GM19438 (cell line): ENCODE data around the gene LUC7L.
"Not testable (repeated sequence)": the region's sequence is repeated elsewhere in the genome, so short reads cannot be mapped to it uniquely, and the experiment has no call there.

Source experiments
- ATAC-seq: cut with Tn5 transposase; IDR thresholded peaks from one replicate; pipeline ENCODE4 v1.9.1; 2021; ENCODE audit warnings: low read depth; ENCODE audit not compliant: unreplicated experiment

LUC7L gene

DNA sequence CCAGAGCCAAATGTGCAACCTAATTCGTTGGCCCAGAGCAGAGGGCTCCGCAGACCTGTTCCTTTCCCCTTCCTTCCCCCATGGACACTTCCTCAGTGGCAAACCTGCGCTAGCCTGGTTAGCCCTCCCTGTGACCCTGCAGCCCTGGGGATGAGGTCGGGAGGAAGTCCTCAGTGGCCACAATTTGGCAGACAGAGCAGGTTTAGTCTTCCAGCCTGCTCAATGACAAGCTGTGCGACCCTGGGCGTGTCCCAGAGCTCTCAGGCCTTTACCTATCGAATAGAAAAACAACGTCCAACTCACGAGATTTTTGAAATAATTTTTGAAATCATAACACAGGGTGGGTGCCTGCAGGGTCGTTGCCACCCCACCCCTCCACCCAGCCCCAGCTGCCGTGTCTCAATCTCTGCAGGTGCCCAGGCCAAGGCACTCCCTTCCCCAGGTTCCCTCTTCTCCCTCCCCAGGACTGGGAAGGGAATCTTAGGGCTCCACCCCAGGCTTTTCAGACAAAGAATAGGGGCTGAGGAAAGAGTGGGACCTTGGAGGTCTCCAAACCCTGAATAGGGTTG, 62.0 kb downstream of the LUC7L start:
- no peak for ATAC-seq

DNA sequence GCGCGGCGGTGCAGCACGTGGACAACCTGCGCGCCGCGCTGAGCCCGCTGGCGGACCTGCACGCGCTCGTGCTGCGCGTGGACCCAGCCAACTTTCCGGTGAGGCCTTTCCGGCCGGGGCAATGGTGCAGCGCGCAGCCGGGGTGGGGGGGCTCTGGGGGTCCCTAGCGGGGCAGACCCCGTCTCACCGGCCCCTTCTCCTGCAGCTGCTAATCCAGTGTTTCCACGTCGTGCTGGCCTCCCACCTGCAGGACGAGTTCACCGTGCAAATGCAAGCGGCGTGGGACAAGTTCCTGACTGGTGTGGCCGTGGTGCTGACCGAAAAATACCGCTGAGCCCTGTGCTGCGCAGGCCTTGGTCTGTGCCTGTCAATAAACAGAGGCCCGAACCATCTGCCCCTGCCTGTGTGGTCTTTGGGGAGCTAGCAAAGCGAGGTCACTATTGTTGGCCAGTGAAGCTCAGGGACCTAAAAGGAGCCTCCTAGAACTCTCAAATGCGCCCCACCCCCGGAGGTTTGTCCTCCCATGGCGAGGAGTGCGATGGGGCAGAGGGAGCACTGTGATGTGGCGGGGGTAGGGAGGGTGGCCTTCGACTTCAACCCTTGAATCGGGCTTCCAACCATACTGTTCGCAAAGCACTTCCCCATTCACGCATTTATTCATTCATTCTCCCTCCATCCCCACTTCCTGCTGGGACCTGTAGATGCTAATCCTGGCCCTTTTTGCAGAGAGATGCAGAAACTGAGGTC, 62.7 kb downstream of the LUC7L start:
- no peak for ATAC-seq

DNA sequence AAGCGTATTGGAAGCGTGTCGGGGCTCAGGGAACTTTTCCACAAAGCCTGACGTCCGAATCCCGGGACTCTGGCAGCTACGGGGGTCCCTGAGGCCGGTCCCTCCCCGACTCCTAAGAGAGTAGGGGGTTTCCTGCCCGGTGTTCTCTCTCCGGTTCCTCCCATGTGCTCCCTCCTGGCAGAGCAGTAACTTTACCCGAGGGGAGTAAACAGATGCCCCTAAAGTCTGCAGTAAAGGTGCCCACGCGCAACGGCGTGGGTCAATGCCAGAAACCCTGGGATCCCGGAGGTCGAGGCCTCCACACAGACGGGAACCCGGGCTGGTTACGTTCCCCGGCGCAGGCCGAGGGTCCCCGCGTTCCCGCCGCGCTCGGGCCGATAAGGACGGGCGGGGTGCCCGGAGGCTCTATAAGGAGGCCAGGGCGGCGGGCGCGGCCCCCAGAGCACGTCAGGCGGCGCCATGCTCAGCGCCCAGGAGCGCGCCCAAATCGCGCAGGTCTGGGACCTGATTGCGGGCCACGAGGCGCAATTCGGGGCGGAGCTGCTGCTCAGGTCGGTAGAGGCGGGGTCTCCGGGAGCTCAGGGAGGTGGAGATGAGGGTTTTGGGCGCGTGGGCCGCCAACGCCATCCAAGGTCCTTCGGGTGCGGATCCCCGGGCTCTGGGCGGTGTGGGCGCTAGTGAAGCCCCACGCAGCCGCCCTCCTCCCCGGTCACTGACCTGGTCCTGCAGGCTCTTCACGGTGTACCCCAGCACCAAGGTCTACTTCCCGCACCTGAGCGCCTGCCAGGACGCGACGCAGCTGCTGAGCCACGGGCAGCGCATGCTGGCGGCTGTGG, 63.5 kb downstream of the LUC7L start, which contains the start of gene HBM:
Gene HBM, plus strand, starts transcription at position 440 of the 836 bp plus-strand sequence. Its CDS starts 20 bp downstream, at position 460.
- no peak for ATAC-seq

DNA sequence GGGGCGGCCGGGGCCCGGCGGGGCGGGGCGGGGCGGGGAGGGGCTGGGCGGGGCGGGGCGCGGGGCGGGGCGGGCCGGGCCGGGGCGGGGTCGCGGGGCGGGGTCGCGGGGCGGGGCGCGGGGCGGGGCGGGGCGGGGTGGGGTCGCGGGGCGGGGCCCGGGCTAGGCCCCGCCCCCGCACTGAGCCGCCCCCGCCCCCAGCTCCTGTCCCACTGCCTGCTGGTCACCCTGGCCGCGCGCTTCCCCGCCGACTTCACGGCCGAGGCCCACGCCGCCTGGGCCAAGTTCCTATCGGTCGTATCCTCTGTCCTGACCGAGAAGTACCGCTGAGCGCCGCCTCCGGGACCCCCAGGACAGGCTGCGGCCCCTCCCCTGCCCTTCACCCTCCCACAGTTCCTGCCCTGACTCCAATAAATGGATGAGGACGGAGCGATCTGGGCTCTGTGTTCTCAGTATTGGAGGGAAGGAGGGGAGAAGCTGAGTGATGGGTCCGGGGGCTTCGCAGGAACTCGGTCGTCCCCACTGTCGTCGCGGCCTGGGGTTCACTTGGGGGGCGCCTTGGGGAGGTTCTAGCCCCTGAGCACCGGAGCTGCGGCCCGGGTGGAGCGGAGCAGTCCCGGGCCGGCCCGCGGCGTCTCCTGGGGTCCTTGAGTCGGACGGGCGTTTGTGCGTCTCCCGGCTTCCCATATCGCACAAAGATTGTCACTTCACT, 64.3 kb downstream of the LUC7L start:
- no peak for ATAC-seq

DNA sequence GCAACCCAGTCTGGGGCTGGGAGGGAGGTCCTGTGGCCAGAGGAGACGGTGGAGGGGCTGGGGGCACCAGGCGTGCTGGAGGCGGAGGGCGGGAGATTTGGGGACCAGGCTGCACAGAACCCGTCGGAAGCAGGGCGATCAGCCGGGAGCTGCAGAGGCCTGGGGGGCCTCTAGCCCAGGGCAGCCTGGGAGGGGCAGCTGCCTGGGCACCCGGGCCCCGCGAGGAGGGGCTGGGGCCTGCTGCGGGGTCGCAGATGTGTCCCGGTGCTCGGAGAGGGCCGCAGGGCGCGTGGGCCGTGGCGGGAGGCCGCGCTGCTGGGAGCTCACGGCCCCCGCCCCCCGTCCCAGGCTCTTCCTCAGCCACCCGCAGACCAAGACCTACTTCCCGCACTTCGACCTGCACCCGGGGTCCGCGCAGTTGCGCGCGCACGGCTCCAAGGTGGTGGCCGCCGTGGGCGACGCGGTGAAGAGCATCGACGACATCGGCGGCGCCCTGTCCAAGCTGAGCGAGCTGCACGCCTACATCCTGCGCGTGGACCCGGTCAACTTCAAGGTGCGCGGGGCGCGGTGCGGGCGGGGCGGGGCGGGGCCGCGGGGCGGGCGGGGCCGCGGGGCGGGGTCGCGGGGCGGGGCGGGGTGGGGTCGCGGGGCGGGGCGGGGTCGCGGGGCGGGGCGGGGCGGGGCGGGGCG, 65.0 kb downstream of the LUC7L start:
- ATAC-seq = not testable (repeated sequence)

DNA sequence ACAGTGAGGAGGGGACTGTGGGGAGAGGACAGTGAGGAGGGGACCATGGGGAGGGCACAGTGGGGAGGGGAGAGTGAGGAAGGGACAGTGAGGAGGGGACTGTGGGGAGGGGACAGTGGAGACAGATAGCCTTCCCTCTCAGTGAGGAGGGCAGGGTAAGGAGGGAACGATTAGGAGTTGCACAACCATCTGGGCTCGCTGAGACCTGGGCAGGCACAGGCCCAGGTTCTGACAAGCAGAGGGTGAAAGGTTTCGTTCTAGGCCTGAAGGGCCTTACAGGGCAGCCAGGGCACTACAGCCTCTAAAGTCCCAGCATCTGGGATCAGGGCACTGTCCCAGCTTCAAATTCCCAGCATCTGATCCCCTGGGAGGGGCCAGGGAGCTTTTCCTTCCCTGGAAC, 65.6 kb downstream of the LUC7L start:
- ATAC-seq = not testable (repeated sequence)

DNA sequence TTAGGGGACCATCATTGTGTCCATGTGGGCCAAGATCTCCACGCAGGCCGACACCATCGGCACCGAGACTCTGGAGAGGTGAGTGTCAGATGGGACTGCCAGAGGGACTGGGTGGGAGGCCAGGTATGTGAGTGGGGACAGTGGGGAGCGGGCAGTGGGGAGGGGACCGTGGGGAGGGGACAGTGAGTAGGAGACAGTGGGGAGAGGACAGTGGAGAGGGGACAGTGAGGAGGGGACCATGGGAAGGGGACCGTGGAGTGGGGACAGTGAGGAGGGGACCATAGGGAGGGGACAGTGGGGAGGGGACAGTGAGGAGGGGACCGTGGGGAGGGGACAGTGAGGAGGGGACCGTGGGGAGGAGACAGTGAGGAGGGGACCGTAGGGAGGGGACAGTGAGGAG, 66.1 kb downstream of the LUC7L start:
- not testable (repeated sequence) for ATAC-seq

DNA sequence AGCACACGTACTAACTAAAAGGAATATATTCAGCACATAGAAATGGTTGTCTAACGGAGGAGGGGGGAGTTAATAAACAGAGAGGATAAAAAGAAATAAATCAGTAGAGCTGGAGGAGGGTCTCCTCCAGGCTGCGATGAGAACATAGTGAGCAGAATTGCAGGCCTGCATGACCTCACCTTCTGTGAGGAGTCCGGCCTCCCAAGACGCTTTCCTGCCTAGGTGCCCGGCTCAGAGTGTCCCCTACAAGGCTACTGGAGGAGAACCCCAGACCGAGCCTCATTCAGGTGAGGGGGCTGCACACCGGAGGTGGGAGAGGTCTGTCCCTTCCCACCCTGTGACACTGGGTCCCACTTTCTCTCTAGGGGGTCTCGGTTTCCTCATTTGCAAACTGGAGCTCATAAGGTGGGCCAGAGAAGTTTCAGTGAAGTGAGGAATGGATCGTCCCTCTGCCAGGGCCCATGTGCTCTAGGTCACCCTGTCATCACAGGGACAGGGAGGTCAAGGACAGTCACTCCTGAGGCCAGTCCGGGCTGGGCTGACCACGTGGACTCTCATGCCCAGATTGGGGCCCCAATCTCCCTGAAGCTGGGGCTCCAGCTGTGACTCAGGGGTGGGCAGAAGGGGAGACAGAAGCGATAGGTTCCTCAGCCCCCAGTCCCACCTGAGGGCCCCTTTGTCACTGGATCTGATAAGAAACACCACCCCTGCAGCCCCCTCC, 66.8 kb downstream of the LUC7L start:
- ATAC-seq = no peak

DNA sequence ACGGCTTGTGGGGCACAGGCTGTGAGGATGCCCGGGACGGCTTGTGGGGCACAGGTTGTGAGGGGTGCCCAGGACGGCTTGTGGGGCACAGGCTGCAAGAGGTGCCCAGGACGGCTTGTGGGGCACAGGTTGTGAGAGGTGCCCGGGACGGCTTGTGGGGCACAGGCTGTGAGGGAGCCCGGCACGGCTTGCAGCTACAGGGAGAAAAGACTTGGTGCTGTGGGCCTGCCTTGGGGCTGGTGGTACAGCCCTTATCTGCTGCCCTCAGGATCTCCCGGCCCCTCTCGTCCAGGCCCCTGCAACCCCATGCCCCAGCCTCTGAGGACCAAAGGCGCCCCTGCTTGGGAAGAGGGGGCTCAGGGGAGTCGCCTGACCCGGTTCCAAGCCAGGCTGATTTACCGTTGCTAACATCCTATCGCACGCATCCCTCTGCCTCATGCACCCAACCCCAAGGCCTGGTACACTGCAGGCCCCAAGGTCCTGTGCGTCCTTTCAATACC, 68.5 kb downstream of the LUC7L start:
- no peak for ATAC-seq

DNA sequence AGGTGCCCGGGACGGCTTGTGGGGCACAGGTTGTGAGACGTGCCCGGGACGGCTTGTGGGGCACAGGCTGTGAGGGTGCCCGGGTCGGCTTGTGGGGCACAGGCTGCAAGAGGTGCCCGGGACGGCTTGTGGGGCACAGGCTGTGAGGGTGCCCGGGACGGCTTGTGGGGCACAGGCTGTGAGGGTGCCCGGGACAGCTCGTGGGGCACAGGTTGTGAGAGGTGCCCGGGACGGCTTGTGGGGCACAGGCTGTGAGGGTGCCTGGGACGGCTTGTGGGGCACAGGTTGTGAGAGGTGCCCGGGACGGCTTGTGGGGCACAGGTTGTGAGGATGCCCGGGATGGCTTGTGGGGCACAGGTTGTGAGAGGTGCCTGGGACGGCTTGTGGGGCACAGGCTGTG, 69.0 kb downstream of the LUC7L start:
- not testable (repeated sequence) for ATAC-seq

DNA sequence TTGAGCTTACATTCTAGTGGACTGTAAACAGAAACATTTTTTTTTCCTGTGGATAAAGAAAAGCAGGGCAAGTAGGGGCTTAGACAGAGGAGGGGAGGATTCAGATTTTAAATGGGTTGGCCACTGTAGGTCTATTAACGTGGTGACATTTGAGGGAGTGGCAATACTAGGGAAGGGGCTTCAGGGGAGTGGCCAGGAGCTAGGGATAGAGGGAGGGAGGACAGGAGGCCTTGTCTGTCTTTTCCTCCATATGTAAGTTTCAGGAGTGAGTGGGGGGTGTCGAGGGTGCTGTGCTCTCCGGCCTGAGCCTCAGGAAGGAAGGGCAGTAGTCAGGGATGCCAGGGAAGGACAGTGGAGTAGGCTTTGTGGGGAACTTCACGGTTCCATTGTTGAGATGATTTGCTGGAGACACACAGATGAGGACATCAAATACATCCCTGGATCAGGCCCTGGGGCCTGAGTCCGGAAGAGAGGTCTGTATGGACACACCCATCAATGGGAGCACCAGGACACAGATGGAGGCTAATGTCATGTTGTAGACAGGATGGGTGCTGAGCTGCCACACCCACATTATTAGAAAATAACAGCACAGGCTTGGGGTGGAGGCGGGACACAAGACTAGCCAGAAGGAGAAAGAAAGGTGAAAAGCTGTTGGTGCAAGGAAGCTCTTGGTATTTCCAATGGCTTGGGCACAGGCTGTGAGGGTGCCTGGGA, 70.0 kb downstream of the LUC7L start:
- ATAC-seq = no peak

DNA sequence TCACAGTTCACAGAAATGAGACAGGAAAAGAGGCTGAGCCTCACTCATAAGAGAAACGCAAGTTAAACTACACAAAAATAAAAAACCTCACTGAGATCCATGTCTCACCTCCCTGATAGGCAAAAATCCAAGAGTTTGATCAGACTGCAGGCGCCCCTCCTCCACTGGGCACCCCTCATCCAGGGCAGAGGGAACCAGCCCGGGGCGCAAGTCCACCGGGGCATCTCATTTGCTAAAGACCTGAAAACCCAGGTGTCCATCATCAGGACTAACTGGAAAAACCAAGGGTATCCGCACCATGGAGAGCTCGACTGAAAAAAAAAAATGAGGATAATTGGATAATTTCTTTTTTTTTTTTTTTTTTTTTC, 74.2 kb downstream of the LUC7L start:
- no peak for ATAC-seq

DNA sequence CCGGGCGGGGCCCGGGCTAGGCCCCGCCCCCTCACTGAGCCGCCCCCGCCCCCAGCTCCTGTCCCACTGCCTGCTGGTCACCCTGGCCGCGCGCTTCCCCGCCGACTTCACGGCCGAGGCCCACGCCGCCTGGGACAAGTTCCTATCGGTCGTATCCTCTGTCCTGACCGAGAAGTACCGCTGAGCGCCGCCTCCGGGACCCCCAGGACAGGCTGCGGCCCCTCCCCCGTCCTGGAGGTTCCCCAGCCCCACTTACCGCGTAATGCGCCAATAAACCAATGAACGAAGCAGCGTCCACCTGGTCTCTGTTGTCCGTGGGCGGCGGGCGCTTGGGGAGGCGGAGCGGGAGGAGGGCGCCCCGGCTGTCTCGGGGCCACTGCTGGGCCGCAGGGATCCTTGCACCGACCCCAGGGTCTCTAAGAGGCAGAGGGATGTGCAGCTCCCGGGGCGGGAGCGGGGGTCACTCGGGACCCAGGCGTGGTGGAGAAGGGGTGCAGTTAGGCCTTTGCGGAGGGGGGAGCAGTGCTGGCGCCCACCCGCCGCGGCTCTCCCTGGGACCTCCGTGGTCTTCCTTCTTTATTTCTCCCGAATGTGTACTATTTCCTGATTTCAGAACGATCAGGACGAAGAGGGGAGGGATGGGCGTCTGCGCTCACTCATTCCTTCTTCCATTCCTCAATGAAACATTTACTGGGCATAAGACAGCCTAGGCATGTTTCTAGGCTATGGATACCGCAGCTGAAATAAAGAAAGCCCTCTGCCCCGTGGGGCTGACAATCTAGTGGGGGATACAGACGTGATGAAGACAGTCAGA, 74.8 kb downstream of the LUC7L start:
- ATAC-seq = no peak

DNA sequence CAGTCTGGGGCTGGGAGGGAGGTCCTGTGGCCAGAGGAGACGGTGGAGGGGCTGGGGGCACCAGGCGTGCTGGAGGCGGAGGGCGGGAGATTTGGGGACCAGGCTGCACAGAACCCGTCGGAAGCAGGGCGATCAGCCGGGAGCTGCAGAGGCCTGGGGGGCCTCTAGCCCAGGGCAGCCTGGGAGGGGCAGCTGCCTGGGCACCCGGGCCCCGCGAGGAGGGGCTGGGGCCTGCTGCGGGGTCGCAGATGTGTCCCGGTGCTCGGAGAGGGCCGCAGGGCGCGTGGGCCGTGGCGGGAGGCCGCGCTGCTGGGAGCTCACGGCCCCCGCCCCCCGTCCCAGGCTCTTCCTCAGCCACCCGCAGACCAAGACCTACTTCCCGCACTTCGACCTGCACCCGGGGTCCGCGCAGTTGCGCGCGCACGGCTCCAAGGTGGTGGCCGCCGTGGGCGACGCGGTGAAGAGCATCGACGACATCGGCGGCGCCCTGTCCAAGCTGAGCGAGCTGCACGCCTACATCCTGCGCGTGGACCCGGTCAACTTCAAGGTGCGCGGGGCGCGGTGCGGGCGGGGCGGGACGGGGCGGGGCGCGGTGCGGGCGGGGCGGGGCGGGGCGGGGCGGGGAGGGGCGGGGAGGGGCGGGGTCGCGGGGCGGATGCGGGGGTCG, 75.6 kb downstream of the LUC7L start:
- ATAC-seq = not testable (repeated sequence)

DNA sequence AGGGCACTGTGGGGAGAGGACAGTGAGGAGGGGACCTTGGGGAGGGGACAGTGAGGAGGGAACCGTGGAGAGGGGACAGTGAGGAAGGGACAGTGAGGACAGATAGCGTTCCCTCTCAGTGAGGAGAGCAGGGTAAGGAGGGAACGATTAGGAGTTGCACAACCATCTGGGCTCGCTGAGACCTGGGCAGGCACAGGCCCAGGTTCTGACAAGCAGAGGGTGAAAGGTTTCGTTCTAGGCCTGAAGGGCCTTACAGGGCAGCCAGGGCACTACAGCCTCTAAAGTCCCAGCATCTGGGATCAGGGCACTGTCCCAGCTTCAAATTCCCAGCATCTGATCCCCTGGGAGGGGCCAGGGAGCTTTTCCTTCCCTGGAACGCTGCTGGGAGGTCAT, 76.1 kb downstream of the LUC7L start:
- not testable (repeated sequence) for ATAC-seq

DNA sequence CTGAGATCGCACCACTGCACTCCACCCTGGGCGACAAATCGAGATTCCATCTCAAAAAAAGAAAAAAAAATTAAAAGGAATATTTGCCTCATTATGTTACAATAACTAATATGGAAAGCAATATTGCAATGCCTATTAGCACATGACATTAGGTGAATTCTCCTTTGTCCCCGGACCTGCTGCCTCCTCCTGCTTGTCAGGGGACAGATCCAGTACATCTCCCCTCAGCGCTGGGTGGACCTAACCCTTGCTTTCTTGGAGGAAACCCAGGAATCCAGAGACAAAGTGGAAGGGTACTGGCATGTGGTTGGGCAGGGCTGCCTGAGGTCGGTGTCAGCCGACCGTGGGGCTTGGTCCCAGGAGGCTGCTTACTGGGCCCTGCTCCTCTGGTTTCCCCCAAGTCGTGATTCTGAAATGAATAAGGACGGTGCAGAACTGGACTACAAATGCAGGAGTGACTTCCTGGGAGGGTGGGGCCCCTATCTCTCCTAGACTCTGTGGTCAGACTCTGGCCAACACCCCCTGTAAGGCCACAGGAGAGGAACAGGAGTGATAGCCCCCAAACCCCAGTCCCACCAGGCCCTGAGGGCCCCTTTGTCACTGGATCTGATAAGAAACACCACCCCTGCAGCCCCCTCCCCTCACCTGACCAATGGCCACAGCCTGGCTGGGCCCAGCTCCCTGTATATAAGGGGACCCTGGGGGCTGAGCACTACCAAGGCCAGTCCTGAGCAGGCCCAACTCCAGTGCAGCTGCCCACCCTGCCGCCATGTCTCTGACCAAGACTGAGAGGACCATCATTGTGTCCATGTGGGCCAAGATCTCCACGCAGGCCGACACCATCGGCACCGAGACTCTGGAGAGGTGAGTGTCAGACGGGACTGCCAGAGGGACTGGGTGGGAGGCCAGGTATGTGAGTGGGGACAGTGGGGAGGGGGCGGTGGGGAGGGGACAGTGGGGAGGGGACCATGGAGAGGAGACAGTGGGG, 76.8 kb downstream of the LUC7L start, which contains the start of gene HBZ:
Gene HBZ, plus strand, starts transcription at position 504 of the 988 bp plus-strand sequence. Its CDS starts 266 bp downstream, at position 770.
- ATAC-seq = no peak
